ENCODE results near the gene RPL38.
"Not testable (repeated sequence)": the region's sequence is repeated elsewhere in the genome, so short reads cannot be mapped to it uniquely, and the experiment has no call there.

Gene RPL38

GRCh38 chr17:74183411-74183810 lies 20.1 kb upstream of the RPL38 start:
- DNase-seq (ENCODE audit: low spot score): no peak

DNA sequence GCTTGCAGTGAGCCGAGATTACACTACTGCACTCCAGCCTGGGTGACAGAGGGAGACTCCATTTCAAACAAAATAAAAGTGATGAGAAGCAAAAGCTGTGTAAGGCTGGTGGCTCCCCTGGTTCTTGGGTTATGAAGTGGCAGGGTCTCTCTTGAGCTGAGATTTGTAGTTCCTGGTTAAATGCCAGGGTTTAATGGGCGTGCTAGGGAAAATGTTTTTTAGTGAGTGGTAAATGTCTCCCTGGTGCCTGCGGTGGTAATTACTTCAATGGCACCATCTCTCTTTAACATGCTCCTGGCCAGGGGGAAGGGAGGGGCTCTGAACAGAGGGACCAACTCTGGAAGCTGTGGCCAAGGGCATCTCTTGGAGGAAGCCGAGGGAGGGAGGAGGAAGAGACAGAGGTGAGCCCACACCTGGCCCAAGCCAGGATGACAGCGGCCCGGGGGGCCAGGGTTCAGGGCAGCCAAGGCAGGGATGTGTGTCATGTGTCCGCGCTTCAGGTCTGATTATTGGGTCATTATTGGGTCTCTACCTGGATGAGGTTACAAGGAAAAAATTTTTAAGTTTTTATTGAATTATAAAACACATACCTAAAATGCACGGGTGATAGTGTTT lies 17.8 kb upstream of the RPL38 start:
- no peak for DNase-seq (ENCODE audit: low spot score)

DNA sequence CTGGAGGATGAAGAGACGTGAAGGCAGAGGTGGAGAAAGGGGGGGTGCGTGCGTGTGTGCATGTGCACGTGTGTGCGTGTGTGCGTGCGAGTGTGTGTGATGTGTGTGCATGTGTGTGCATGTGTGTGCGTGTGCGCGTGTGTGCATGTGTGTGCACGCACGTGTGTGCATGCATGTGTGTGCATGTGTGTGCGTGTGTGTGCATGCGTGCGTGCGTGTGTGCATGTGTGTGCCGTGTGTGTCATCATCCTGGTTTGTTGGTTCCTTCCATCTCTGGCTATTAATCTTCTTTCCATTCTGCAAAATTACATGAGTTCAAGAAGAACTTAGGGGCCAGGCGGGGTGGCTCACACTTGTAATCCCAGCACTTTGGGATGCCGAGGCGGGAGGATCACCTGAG lies 17.0 kb upstream of the RPL38 start:
- no peak for DNase-seq (ENCODE audit: low spot score)

GRCh38 chr17:74187761-74188160 lies 15.7 kb upstream of the RPL38 start:
- DNase-seq (ENCODE audit: low spot score): no peak

- DNase-seq (ENCODE audit: low spot score): not testable (repeated sequence)
Measured at GRCh38 chr17:74188687-74189086, 14.8 kb upstream of the RPL38 start.

- peak; percentile 69 for DNase-seq (ENCODE audit: low spot score)
Measured at GRCh38 chr17:74190154-74190553, 13.3 kb upstream of the RPL38 start.

GRCh38 chr17:74190807-74191406 lies 12.6 kb upstream of the RPL38 start:
- DNase-seq (ENCODE audit: low spot score): no peak

DNA sequence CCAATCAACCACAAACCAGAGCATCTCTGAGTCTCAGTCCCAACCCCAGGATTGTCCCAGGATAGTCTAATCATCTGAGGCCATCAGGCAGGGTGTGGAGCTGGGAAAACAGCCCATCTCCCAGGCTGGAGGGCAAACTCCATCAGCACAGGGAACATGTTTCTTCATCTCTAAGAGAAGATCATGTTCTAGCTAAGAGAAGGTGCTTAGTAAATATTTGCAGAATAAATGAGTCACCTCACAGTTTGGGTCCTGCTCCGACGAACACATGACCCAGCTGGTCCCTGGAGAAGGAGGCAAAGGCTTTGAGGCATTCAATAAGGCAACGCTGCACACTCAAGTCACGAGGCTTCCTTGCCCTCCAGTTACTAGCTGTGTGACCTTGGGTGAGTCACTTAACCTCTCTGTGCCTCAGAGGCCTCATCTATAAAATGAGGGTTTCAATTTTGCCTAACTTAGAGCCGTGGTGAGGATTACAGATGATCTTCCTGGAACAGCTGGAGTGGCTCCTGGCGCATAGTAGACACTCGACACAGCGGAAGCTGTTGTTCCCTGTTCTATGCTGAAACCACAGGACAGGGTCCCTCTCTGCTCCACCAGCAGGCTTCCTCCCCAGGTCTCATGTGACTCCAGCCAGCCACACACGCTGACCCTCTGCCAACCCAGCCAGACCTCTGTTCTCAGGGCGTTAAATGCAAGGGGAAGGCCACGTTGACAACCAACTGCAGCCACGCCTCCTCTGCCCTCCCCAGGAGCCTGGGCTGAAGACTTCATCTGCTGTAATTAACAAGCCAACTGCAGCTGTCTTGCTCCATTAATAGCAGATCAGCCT lies 10.3 kb upstream of the RPL38 start:
- DNase-seq (ENCODE audit: low spot score): no peak

DNA sequence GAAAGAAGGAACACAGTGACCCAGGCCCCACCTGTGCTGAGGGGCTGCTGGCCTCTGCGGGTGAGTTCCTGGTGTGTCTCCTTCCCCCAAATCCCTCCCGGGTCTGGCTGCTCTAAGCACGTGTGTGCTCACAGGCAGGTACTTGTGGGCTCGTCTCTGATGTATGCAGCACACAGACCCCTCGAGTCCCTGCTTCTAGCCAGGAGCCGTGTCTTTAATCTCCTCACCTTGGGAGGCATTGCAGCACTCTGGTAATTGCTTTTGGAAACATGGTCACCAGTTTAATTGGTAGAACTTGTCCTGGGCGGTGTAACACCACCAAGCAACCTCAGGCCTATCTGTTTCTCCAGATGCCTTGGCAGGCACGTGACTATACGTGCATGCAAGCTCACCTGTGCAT lies 8.8 kb upstream of the RPL38 start:
- no peak for DNase-seq (ENCODE audit: low spot score)

DNA sequence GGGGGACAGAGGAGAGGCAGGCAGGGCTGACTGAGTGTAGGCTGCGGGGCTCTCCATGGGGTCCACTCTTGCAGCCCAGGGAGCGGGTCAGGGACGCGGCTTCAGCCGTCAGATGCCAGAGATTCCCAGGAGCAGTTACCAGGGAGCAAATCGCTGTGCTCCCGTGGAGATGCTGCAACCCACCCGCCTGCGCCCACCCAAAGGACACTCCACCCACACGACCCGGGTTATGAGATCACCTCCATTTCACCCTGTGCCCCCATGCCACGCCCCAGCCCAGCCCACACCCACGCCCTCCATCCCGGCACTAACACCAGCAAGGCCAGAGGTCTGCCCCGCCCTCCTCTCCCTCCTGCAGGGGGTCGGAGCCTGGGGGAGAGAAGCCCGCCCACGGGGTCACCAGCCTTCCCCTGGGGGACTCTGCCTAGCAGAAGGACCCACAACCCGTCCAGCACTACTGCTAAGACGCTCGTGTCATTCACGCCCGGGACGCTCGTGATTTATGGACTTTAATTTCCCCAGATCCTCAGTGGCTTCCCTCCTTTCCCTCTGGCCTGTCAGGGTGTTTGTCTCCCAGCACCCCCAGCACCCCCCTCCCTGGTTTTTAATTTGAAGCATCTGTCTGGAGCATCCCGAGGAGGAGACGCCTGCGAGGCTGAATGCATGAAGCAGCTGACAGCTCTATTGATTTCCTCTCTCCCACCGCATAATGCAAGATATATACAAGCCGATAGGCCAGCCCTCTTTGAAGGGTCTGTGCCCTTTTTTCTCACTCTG lies 6.7 kb upstream of the RPL38 start:
- DNase-seq (ENCODE audit: low spot score): no peak

DNA sequence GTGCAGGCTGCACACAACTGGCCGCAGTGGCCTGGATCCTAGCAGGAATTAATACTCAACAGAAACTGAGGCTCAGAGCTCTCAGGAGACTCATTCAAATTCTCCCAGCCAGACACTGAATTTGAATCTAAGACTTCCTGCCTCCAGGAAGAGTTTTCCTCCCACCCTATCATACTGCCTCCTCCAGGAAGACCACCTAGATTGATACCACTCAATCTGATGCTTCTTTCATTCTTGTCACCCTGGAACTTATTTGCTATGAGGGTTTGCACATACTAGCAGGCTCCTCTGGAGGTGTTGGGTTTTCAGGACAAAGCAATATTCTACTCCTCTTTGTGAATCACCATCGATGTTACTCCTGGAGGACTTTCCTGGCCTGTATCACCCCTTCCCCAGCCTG lies 5.7 kb upstream of the RPL38 start:
- no peak for DNase-seq (ENCODE audit: low spot score)

DNA sequence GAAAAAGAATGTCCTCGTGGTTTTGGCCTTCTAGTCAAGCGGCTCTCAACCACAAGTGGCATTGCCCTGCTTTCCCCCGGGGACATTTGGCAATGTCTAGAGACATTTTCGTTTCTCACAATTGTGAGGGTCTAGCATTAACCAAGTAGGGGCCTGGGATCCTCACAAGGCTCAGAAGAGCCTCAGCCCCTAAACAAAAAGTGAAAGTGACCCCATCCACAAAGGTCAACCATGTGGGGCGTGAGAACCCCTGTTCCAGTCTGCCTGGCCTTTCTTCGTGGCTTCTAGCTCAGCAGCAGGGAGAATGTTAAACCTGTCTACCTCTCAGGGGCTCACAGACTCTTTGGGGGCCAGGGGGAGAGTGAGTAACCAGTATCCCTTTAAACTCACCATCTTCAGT lies 4.8 kb upstream of the RPL38 start:
- DNase-seq (ENCODE audit: low spot score): no peak

- DNase-seq (ENCODE audit: low spot score): no peak
Measured at GRCh38 chr17:74199306-74200092, 4.0 kb upstream of the RPL38 start.

GRCh38 chr17:74200112-74200511 lies 3.4 kb upstream of the RPL38 start:
- no peak for DNase-seq (ENCODE audit: low spot score)

DNA sequence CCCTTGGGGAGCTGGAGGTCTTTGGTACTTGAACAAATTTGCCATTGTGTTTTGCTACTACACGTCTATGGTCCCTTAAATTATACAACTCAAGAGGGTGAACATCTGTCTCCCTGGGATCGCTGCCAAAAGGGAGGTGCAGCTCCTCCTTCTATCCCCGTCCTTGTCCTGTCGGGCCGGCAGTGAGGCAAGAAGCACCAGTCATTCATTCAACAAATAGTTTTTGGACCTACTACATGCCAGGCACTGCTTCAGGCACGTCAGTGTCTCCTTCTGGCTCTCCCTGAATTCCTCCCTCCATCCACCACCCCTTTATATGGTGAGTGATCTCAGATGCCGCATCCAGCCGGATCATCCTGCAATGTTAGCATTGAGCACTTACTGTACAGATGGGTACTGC lies 2.2 kb upstream of the RPL38 start:
- no peak for DNase-seq (ENCODE audit: low spot score)

- no peak for DNase-seq (ENCODE audit: low spot score)
Measured at GRCh38 chr17:74201948-74202347, 1.5 kb upstream of the RPL38 start.

- no peak for DNase-seq (ENCODE audit: low spot score)
Measured at GRCh38 chr17:74202938-74203337, 540 bp upstream of the RPL38 start.

GRCh38 chr17:74204474-74204873 lies 996 bp downstream of the RPL38 start:
- no peak for DNase-seq (ENCODE audit: low spot score)

DNA sequence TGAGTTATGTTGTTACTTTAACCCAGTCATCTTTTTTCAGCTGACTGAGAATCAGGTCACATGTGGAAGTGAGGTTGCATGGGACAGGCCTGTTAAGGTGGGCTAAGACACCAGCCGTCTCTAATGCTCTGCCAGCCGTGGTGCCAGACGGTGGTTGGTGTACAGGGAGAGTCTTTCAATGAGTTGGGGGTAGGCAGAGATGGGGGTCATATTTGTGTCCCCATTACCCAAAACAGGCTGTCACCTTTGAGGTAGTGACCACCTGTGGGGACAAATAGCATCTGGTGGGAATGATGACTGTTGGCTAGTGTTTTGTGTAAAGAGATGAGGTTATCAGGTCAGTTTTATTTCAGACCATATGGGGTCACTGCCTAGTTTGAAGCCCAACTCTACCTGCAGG lies 1.8 kb downstream of the RPL38 start:
- DNase-seq (ENCODE audit: low spot score): no peak

DNA sequence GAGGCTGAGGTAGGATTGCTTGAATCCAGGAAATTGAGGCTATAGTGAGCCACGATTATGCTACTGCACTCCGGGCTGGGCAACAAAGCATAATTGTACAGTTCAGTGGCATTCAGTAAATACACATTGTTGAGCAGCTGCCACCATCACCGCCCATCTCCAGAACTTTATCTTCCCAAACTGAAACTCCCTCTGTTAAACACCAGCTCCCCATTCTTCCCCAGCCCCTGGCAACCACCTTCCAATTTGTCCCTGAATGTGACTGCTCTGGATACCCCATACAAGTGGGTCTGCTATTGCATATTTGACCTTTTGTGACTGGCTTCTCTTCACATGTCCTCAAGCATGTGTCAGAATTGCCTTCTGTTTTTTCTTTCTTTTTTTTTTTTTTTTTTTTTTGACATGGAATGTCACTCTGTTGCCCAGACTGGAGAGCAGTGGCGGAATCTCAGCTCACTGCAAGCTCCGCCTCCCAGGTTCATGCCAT lies 2.9 kb downstream of the RPL38 start:
- DNase-seq (ENCODE audit: low spot score): no peak
